ENCODE measurements around the gene OSBP.
A peak's percentile ranks its signal among the peaks of the same experiment; 100 is the strongest.

Gene OSBP

DNA sequence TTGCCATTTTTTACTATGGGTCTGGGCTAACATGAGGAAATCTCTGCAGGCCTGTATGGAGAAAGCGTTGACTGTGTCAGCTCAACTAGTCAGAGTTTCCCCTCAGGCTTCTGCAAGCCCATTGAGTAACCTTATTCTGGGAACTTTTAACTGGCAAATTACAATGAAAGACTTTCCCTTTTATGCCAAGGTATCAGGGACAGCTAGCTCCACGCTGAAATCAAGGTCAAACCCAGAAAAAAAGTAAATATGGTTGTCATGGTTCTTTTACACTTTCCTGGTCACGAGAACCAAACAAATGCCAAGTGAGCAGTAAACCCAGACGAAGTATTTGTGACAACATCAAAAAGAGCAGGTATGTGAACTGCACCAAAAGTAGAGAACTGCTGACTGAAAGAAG, 13.8 kb downstream of the OSBP start:
- DNase-seq, result no peak

DNA sequence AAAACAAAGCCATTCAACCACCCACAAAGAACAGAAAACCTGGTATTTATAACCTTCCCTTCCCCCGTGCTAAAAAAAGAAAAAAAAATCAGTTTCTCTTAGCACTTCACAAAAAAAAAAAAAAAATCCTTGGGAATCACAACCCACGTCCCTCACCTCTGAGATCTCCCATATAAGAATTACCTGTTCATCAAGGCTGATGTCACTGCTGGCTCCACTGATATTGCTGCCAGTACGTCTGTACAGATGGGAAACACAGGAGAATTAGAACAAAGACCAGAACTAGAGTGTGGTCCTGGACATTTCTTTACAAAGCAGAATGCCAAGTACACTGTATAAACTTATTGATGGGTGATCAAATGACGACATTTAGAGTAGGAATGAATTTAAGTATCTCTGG, 14.9 kb downstream of the OSBP start:
- no peak for DNase-seq

DNA sequence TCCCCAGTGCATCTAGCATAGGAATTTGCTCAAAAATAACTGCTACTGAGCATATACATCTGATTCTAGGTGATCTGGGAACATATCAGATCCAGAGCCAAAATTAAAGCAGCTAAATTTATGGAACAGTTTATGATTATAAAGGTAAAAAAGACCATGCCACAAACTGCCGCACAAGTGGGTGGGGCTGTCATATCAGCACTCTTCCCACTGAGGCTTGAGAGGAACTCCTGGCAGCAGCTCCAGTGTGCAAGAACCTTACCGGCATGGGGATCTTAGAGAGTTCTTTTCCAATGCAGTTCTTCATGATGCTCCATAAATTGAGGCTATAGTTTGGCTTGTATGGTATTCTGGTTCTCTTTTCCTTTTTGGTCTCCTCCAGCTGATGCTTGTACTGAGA, 15.3 kb downstream of the OSBP start:
- DNase-seq, result no peak

DNA sequence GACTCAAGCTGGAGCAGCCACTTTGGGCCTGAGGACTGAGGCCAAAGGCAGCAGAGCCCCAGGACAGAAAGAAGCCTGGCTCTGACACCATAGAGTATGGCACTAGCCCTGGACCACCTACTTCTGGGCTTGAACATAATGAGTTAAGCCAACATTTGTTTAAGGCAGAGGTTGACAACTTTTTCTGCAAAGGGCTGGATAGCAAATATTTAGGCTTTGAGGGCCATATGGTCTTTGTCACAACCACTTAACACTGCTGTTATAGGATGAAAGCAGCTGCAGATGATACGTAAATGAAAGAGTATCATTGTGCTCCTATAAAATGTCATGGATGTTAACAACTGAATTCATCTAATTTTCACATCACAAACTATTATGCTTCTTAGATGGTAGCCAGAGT, 16.6 kb downstream of the OSBP start:
- DNase-seq, result no peak

- DNase-seq, result no peak
Observed at GRCh38 chr11:59584294-59584693, 31.3 kb downstream of the OSBP start.

DNA sequence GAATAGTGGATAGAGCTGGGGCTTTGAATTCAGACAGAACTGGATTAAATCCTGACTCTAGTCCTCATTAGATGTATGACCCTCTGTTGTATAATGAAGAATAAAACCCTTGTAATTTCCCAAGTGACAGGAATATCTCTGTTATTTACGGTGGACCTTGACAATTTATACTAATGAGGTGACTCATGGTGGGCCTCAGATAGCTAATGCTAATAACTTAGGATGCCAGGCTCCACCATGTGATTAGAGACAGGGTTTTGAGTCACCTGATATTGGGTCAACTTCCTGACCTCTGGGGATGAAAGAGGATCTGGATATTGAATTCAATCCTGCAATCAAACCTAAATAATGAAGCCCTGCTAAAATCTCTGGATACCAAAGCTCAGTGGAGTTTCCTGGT, 33.6 kb downstream of the OSBP start:
- no peak for DNase-seq

- no peak for DNase-seq
Observed at GRCh38 chr11:59578369-59578768, 37.2 kb downstream of the OSBP start.

DNA sequence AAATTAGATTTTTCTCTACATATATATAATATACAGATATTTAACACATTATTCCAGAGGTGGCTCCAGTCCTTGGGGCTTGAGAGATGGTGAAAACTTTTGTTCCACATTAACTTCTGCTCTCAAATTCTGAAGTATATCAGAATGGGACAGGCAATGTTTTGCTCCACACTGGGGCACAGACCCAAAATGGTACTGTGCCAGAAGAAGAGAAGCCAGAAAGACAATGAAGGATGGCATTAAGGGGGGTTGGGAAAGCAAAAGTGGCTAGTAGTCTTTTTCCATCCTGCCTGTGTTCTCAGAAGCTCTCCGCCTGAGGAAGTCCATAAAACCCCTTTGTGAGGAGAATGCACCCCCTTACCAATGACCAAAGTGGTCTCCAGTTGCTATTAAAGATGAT, 40.1 kb downstream of the OSBP start:
- DNase-seq, result no peak

GRCh38 chr11:59574932-59575502, 40.6 kb downstream of the OSBP start:
- DNase-seq, result no peak

DNA sequence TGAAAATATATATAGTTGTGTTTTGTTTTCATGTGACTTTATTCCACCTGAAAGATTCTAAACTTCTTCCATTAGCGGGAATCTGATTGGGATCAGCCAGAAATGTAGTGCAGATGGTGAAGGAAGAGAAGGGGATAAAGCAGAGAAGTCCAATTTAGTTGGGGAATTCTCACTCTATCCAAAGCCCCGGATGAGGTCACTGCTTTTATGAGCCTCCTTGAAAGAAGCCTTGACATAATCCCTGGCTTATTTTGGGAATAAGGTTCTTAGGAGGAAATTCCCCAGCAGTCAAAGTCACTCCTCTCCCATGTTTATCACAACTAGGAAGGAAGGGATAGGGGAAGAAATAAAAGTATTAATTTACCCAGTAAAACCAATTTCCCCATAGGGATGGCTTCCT, 41.1 kb downstream of the OSBP start:
- no peak for DNase-seq

DNA sequence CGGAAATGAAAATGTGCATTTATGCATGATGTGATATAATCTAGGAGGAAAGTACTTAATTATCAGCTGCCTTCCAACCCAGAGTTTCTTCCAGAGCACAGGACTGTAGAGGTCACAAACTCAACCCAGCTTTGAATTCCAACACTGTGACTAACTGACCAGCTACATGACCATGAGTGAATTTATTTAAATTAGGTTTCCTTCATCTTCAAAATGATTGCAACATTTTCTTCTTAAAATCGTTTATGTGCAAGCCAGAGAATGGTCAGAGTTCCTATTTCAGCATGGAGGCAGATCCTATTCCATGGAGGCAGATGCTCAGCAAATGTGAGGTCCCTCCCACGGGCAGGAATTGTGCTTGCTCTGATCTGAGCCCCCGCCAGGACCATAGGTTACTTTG, 42.4 kb downstream of the OSBP start:
- no peak for DNase-seq

- DNase-seq, result no peak
Observed at GRCh38 chr11:59572091-59572490, 43.5 kb downstream of the OSBP start.

GRCh38 chr11:59562292-59562691, 53.3 kb downstream of the OSBP start:
- no peak for DNase-seq

DNA sequence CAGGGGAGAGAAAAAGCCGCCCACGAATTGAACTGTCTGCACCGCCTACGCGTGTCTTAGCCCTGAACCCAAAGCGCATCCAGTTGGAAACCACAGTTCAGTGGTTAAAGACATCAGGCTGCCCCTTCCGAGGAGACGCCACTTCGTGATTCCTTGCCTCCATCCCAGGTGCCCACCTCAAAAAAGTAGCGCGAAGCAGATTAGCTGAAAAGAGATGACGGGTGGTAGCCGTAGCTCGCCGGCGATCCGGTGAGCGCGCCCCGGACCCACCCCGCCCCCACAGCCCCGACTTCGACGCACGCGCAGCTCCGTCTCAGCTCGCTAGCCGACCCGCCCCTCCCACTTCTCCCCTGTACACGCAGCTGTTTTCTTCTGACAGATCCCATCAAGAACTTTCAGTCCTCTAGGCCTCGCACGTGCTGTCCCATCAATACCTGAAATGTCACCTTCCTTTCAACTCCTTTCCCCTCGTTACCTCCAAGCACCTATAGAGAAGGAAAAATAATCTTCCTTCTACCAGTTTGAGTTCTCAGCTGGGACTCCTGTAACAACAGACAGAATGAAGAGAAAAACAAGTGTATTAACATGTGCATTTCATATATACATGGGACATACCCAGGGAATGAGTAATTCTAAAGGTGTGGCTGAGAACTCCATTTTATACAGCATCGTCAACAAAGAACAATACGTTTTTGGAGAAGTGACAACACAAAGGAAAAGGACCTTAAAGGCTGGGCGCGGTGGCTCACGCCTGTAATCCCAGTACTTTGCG, 54.7 kb downstream of the OSBP start:
- DNase-seq, result peak; percentile 66

DNA sequence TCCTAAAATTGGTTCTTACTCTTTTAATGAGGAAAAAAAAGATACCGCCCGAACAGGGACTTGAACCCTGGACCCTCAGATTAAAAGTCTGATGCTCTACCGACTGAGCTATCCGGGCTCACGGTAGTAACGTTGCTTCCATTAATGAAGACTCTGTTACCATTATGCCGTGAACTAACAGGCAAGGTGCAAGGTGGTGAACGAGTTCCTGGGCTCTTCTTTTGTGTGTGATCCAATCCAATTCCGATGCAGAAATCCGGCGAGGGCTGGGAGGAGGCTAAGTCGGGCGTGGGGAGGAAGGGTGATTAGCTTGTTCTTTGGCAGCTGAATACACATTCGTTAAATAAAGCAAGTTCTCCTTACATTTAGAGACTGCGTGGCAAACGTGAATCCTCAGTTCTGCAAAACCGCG, 55.3 kb downstream of the OSBP start:
- DNase-seq, result no peak

- DNase-seq, result no peak
Observed at GRCh38 chr11:59559886-59560285, 55.7 kb downstream of the OSBP start.

- no peak for DNase-seq
Observed at GRCh38 chr11:59558270-59558643, 57.3 kb downstream of the OSBP start.

DNA sequence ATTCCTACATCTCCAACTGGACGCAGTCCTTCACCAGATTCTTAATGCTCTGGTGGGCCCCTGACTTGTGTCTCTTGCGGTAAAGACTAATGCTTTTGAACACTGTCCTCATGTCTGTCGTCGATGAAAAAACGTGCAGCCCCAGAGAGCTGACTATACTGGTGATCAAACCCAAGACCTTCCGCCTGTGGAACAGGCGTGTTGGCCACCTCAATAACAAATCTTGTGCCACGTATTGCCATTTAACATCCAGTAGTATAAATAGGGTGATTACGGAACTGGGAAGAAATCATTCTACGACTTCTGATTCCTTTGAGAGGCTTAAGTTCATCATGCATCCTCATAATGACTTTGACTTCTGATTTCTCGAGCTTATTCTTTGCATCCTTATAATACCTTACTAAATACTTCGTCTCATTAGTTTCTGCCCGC, 58.6 kb downstream of the OSBP start:
- no peak for DNase-seq

GRCh38 chr11:59556115-59556916, 59.3 kb downstream of the OSBP start:
- no peak for DNase-seq

DNA sequence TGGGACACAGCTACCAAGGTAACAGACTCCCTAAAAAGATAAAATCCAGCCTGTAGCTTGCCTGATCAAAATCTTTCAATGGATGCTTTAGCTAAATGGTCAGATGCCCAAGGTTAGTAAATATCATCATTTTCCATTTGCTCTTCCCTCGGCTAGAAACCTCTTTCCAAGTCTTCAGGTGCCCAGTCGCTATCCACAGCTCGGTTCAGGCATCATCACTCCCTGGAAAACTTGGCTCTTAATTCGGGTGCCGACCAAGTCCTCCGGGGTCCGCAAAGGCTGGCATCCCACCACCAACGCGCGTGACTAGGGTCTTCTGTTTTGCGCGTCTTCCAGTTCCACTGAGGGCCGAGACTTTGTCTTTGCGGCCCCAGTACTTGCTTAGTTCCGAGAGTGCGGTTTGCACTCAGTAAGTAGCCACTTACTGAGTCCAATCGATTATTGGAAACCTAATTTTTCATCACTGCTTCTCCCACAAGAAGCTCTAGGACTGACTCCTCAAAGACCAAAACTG, 59.9 kb downstream of the OSBP start:
- DNase-seq, result no peak

GRCh38 chr11:59553323-59553722, 62.3 kb downstream of the OSBP start:
- DNase-seq, result no peak

GRCh38 chr11:59552844-59553243, 62.7 kb downstream of the OSBP start:
- no peak for DNase-seq

DNA sequence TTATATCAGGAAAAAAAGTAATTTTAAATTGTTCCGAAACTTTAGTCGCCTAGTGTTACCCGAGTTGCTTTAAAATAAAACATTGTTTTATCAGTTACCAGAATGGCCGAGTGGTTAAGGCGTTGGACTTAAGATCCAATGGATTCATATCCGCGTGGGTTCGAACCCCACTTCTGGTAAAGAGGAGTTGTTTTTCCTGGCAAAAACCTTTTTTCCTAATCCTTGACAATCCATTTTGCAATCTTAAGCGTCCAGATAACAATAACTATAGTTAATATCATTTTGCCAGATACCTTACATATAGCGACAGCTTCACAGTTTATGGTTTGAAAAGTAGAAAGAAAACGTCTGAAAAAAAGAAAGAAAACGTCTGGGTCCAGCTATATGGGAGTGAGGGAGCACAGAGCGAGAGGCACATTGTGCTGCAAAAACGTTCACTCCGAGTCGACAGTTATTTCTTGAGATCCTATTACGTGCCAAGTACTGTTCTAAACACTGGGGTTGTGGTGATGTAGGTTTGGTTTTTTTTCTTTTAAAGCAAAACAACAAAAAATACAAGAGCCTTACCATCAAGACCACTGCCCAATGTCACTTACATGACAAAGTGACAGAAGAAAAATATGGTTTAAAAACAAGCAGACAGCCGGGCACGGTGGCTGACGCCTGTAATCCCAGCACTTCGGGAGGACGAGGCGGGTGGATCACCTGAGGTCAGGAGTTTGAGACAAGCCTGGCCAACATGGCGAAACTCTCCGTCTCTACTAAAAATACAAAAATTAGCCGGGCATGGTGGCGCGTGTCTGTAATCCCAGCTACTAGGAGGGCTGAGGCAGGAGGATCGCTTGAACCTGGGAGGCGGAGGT, 63.7 kb downstream of the OSBP start:
- DNase-seq, result no peak
